LNCAP (cell line): ENCODE results near the gene VPS8.

Source experiments
- TF ChIP-seq, protein P1 (sequence below): fragments of 450-650 bp; IDR thresholded peaks from 2 replicates; pipeline ENCODE4 v1.5.1; 2017; ENCODE audit warnings: mild to moderate bottlenecking

VPS8 gene

DNA sequence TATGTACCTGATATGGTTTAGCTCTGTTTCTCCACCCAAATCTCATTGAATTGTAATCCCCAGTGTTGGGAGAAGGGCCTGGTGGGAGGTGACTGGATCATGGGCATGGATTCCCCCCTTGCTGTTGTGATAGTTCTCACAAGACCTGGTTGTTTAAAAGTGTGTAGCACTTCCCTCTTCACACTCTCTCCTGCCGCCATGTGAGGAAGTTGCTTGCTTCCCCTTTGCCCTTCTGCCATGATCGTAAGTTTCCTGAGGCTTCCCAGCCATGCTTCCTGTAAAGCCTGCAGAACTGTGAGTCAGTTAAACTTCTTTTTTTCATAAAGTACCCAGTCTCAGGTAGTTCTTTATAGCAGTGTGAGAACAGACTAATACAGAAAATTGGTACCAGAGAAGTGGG is 247.8 kb downstream of the VPS8 start:
- TF ChIP-seq, protein P1, sequence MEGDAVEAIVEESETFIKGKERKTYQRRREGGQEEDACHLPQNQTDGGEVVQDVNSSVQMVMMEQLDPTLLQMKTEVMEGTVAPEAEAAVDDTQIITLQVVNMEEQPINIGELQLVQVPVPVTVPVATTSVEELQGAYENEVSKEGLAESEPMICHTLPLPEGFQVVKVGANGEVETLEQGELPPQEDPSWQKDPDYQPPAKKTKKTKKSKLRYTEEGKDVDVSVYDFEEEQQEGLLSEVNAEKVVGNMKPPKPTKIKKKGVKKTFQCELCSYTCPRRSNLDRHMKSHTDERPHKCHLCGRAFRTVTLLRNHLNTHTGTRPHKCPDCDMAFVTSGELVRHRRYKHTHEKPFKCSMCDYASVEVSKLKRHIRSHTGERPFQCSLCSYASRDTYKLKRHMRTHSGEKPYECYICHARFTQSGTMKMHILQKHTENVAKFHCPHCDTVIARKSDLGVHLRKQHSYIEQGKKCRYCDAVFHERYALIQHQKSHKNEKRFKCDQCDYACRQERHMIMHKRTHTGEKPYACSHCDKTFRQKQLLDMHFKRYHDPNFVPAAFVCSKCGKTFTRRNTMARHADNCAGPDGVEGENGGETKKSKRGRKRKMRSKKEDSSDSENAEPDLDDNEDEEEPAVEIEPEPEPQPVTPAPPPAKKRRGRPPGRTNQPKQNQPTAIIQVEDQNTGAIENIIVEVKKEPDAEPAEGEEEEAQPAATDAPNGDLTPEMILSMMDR: no peak

DNA sequence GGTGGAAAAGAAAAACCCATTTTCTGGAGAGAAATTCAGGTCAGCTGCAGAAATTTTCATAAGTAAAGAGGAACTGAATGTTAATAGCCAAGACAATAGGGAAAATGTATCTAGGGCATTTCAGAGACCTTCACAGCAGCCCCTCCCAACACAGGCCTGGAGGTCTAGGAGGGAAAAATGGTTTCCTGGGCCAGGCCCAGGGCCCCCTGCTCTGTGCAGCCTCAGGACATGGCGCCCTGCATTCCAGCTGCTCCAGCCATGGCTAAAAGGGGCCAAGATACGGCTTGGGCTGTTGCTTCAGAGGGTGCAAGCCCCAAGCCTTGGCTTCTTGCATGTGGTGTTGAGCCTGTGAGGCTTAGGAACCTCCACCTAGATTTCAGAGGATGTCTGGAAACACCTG is 248.7 kb downstream of the VPS8 start:
- TF ChIP-seq, protein P1: no peak

DNA sequence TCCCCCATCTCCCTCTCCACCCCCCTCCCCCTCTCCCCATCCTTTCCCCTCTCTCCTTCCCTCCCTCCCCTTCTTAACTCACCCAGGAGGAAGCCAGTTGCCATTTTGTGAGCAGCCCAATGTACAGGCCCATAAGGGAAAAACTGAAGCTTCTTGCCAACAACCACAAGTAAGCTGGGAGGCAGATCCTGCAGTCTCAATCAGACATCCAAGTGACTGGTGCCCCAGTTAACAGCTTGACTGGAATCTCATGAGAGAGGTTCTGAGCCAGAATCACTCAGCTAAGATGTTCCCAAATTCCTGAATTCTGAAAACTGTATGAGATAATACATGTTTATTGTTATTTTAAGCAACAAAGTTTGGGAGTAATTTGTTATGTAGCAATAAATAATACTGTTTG is 250.2 kb downstream of the VPS8 start:
- TF ChIP-seq, protein P1: no peak

DNA sequence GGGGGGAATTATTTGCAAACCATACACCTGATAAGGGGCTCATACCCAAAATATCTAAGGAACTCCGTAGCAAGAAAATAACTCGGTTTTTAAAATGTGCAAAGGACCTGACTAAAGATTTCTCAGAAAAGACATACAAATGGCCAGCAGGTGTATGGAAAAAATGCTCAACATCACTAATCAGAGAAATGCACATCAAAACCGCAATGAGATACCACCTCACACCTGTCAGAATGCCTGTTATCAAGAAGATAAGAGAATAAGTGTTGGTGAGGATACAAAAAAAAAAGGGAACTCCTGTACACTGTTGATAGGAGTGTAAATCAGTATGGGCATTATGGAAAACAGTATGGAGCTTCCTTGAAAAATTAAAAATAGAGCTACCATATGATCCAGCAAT is 251.5 kb downstream of the VPS8 start:
- TF ChIP-seq, protein P1: no peak

DNA sequence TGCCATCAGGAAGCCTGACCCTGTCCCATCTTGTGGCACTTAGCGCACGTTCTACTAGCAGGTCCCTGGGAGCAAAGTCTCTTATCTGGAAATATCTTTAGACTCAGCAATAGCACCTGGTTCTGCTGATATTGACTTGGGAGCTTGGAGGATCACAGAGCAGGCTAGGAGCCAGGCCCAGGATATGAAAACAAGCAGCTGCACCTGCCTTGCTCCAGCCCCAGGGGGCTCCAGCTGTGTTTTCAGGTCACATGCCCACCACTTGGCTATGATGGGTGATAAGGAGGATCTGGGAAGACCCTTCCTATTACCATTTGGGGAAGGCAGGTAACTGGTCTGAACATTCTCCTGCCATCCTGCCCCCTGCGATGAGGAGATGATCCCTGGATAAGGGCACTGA is 253.1 kb downstream of the VPS8 start:
- TF ChIP-seq, protein P1: no peak

DNA sequence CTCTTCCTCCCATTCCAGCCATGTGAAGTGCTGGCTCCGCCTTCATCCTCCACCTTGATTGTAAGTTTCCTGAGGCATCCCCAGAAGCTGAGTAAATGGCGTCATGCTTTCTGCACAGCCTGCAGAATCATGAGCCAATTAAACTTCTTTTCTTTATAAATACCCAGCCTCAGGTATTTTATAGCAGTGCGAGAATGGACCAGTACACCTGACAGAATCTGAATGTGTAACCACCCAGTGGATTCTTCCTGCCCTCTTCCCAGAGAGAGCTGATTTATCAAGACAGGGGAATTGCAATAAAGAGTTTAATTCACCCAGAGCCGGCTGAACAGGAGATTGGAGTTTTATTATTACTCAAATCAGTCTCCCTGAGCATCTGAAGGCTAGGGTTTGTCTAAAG is 254.3 kb downstream of the VPS8 start:
- TF ChIP-seq, protein P1: no peak

DNA sequence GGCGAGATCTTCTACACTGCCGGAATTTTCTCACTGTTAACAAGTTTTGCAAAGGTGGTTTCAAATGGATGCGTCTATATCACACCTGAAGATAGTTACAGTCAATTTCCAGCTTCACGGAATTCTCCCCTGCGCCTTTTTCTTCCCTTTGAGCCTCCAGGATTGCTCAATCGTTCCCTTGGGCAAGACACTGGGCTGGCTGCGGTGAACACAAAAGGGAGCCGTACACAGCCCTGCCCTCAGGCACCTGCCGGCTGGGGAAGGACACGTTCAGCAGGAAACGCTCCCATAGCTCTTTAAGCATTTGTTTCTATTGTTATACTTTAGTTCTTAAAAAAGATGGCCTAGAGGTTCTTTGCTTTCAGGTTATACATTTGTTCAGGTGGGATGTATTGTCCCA is 255.2 kb downstream of the VPS8 start:
- TF ChIP-seq, protein P1: no peak
